HG03342 (cell line): ENCODE results near the gene SERPINB11.
"Not testable (repeated sequence)": the region's sequence is repeated elsewhere in the genome, so short reads cannot be mapped to it uniquely, and the experiment has no call there.

Experiments
- ATAC-seq: cut with Tn5 transposase; IDR thresholded peaks from one replicate; pipeline ENCODE4 v1.9.1; 2021; ENCODE audit warnings: mild to moderate bottlenecking, moderate library complexity; ENCODE audit not compliant: unreplicated experiment

SERPINB11 gene

GRCh38 chr18:63725682-63726480, 23.1 kb downstream of the SERPINB11 start:
- ATAC-seq = no peak

- no peak for ATAC-seq
Observed at GRCh38 chr18:63730773-63731172, 28.0 kb downstream of the SERPINB11 start.

- ATAC-seq = no peak
Observed at GRCh38 chr18:63731215-63731614, 28.5 kb downstream of the SERPINB11 start.

- ATAC-seq = no peak
Observed at GRCh38 chr18:63736876-63737275, 34.1 kb downstream of the SERPINB11 start.

- no peak for ATAC-seq
Observed at GRCh38 chr18:63741769-63742168, 39.0 kb downstream of the SERPINB11 start.

- ATAC-seq = no peak
Observed at GRCh38 chr18:63747006-63747405, 44.2 kb downstream of the SERPINB11 start.

- ATAC-seq = no peak
Observed at GRCh38 chr18:63749489-63749888, 46.7 kb downstream of the SERPINB11 start.

GRCh38 chr18:63752636-63753035, 49.9 kb downstream of the SERPINB11 start:
- ATAC-seq = no peak

GRCh38 chr18:63753676-63754075, 50.9 kb downstream of the SERPINB11 start:
- ATAC-seq = no peak

- no peak for ATAC-seq
Observed at GRCh38 chr18:63757541-63757940, 54.8 kb downstream of the SERPINB11 start.

- no peak for ATAC-seq
Observed at GRCh38 chr18:63758615-63759240, 56.0 kb downstream of the SERPINB11 start.

- ATAC-seq = not testable (repeated sequence)
Observed at GRCh38 chr18:63759786-63760185, 57.0 kb downstream of the SERPINB11 start.

- no peak for ATAC-seq
Observed at GRCh38 chr18:63762518-63762917, 59.8 kb downstream of the SERPINB11 start.

- ATAC-seq = no peak
Observed at GRCh38 chr18:63763831-63764600, 61.3 kb downstream of the SERPINB11 start.

- ATAC-seq = no peak
Observed at GRCh38 chr18:63765837-63766236, 63.1 kb downstream of the SERPINB11 start.
